Progenitor cell of endocrine pancreas (in vitro differentiated cells): ENCODE data around the gene PEX10. TPM values are rescaled to one million over a fixed set of nuclear protein-coding genes. Genes with fewer than 3 reads are reported as not detected.

ENCODE experiments used
- DNase-seq: peaks from one replicate; pipeline ENCODE4 v3.0.0; 2021; ENCODE audit warnings: low spot score; ENCODE audit not compliant: unreplicated experiment
- H3K27ac Mint-ChIP-seq: 2 replicates; pipeline ENCODE4 v1.8.0; 2021; ENCODE audit warnings: mild to moderate bottlenecking, moderate library complexity, mixed read lengths
- H3K27me3 Mint-ChIP-seq: 2 replicates; pipeline ENCODE4 v1.8.0; 2021; ENCODE audit warnings: mixed read lengths
- H3K36me3 Mint-ChIP-seq: 2 replicates; pipeline ENCODE4 v1.8.0; 2022; ENCODE audit warnings: mixed read lengths; ENCODE audit not compliant: insufficient read depth
- H3K4me1 Mint-ChIP-seq: 2 replicates; pipeline ENCODE4 v1.8.0; 2021; ENCODE audit warnings: low read depth, mixed read lengths
- H3K4me3 Mint-ChIP-seq: 2 replicates; pipeline ENCODE4 v1.8.0; 2021; ENCODE audit warnings: low read depth, mild to moderate bottlenecking, moderate library complexity, mixed read lengths
- H3K9me3 Mint-ChIP-seq: 2 replicates; pipeline ENCODE4 v1.8.0; 2021; ENCODE audit warnings: low read depth, mixed read lengths
- CTCF ChIP-seq: fragments of 200-600 bp; sonication (generic); IDR thresholded peaks from one replicate; pipeline ENCODE4 v1.5.0; 2021; ENCODE audit warnings: antibody characterized with exemption, mild to moderate bottlenecking; ENCODE audit not compliant: unreplicated experiment
- total RNA-seq: library from RNA; stranded (reverse); gene quantifications from 2 replicates; pipeline ENCODE4 v1.2.1, GENCODE V29; 2021

The PEX10 gene
- total RNA-seq, 1 donor from 2014 or later: 27.5 TPM

GRCh38 chr1:2377751-2378440 lies 34.5 kb downstream of the PEX10 start:
- Mint-ChIP-seq H3K27ac (no peak overlapping the region), H3K9me3 (no peaks in the 10 kb centered on the region), H3K36me3 (no peaks in the 10 kb centered on the region), H3K4me1 (no peaks in the 10 kb centered on the region), H3K27me3 (no peaks in the 10 kb centered on the region), H3K4me3 (no peak overlapping the region)
- DNase-seq: no peak
- TF ChIP-seq CTCF: no peak

- no peaks in the 10 kb centered on the region for H3K4me1 Mint-ChIP-seq
- no peaks in the 10 kb centered on the region for H3K9me3 Mint-ChIP-seq
- no peak for DNase-seq
- no peaks in the 10 kb centered on the region for H3K27me3 Mint-ChIP-seq
- no peak for TF ChIP-seq CTCF
- H3K36me3 Mint-ChIP-seq: no peaks in the 10 kb centered on the region
- no peak overlapping the region for H3K4me3 Mint-ChIP-seq
- no peak overlapping the region for H3K27ac Mint-ChIP-seq
These were observed 35.3 kb downstream of the PEX10 start for GRCh38 chr1:2376931-2377672.

- Mint-ChIP-seq H3K27ac (no peak overlapping the region), H3K4me3 (no peak overlapping the region), H3K9me3 (no peaks in the 10 kb centered on the region), H3K27me3 (no peaks in the 10 kb centered on the region), H3K36me3 (peaks cover 4% of the 10 kb centered on the region), H3K4me1 (no peaks in the 10 kb centered on the region)
- DNase-seq: no peak
- TF ChIP-seq CTCF: no peak
These were observed 36.1 kb downstream of the PEX10 start for GRCh38 chr1:2376261-2376741.

- no peak for TF ChIP-seq CTCF
- Mint-ChIP-seq H3K4me1 (no peaks in the 10 kb centered on the region), H3K4me3 (no peak overlapping the region), H3K9me3 (no peaks in the 10 kb centered on the region), H3K36me3 (peaks cover 7% of the 10 kb centered on the region), H3K27ac (no peak overlapping the region), H3K27me3 (no peaks in the 10 kb centered on the region)
- no peak for DNase-seq
These were observed 36.5 kb downstream of the PEX10 start for GRCh38 chr1:2375923-2376260.

GRCh38 chr1:2375246-2375922 lies 37.0 kb downstream of the PEX10 start:
- TF ChIP-seq CTCF: no peak
- no peak for DNase-seq
- H3K4me3 Mint-ChIP-seq: no peak overlapping the region
- H3K27me3 Mint-ChIP-seq: no peaks in the 10 kb centered on the region
- H3K9me3 Mint-ChIP-seq: no peaks in the 10 kb centered on the region
- no peaks in the 10 kb centered on the region for H3K4me1 Mint-ChIP-seq
- no peak overlapping the region for H3K27ac Mint-ChIP-seq
- peaks cover 7% of the 10 kb centered on the region for H3K36me3 Mint-ChIP-seq
